ENCODE data around the gene IFITM10. TPM values are rescaled to one million over a fixed set of nuclear protein-coding genes. Genes with fewer than 3 reads are reported as not detected.
"Not testable (repeated sequence)": the region's sequence is repeated elsewhere in the genome, so short reads cannot be mapped to it uniquely, and the experiment has no call there.

Gene IFITM10
- total RNA-seq, 1 donor from 2014 or later = not detected

DNA sequence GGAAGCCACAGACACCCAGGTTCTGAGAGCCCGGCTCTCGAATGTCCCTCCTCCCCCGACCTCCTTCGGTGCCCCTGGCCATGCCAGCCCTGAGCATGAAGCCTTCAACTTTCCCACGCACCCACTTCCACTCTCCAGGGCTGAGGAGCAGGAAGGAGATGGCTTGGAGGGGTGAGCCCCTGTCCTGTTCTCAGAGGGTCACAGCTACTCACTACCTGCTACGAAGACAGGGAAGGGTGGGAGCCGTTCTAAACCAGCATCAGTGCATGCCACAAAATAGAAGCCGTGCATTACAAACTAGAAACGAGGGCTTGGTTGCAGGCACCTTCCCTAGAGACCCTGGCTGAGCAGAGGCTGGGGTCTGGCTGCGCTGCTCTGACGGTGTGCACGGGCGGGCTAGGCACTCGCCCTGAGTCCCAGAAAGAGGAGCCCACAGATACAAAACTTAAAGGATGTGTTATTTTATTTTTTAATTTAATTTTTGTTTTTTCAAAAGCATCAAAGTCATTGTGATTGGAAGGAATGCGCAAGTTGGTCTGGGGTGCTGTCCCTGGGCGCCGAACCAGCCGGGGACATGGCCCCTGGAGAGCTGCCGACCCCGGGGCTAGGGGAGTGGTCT, 57.6 kb downstream of the IFITM10 start:
- DNase-seq (ENCODE audit: low spot score) = no peak

DNA sequence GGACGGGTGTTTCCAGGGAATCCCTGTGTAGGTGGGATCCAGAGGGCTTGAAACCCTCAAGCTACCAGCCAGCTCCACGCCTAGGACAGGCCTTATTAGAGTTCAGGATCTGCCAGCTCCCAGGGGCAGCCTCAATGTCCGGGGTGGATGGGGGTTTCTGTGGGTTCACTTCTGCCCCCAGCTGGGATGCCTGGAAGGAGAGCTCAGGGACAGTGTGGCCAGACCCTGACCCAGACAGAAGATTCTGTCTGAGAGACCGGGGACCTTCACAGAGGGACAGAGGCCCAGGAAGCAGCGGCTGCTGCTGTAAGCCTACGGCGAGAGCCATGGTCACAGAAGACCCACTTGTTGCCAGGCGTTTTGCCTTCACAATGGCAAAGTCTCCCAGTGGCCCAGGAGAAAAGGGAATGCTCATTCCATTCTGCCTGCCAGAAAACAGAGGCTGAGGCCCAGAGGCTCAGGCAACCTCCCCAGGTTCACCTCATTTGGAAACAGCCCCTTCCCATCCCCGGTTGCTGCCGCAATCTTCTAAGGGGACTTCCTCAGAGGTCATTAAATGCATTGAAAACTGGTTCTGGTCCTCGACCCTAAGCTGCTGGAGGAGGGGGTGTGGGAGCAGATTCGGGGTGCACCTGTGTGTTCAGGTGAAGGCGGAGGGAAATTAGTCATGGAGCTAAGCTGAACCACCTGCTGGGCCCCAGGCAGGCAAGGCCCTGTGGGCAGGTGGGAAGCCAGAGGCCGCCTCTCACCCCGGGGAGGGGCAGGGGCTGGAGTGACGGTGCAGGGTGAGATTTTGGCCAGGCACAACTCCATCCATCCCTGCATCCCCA, 58.3 kb downstream of the IFITM10 start:
- DNase-seq (ENCODE audit: low spot score) = no peak

DNA sequence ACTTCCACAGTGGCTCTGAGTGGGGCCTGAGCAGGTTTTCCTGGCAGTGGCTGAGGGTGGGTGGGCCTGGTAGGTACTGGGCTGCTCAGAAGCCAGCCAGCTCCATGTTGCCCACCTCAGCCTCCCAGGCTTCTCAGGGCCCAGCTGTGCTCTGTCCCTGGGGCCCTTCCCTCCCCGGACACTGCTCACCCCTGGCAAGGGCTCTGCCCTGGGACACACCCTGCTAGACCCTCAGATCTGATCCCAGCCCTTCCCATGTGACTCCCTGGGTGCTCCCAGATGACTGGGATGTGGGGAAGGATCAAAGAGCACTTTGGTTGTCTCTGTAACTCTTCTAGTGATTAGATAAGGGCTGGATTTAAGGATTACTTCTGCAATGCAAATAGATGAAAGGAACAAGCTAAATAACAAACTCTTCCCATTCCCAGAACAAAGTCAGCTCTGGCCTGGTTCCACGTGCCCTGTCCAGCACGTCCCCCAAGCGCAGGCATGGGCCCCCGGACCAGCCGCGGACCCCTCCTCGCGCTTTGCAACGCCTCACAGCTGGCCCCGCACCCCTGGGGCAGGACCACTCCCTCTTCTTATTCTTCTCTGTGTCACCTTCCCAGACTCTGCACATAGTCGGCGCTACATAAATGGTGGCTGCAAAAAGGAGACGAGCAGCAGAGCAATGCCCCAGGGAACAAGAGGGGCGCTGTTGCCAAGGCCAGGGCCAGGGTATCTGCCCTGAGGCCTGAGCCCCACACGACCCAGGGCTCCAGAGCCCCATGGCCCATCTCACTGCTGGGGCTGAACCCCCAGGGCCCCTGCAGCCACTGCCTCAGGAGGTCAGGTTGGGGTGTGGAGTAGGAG, 59.1 kb downstream of the IFITM10 start:
- DNase-seq (ENCODE audit: low spot score) = peak; percentile 98

DNA sequence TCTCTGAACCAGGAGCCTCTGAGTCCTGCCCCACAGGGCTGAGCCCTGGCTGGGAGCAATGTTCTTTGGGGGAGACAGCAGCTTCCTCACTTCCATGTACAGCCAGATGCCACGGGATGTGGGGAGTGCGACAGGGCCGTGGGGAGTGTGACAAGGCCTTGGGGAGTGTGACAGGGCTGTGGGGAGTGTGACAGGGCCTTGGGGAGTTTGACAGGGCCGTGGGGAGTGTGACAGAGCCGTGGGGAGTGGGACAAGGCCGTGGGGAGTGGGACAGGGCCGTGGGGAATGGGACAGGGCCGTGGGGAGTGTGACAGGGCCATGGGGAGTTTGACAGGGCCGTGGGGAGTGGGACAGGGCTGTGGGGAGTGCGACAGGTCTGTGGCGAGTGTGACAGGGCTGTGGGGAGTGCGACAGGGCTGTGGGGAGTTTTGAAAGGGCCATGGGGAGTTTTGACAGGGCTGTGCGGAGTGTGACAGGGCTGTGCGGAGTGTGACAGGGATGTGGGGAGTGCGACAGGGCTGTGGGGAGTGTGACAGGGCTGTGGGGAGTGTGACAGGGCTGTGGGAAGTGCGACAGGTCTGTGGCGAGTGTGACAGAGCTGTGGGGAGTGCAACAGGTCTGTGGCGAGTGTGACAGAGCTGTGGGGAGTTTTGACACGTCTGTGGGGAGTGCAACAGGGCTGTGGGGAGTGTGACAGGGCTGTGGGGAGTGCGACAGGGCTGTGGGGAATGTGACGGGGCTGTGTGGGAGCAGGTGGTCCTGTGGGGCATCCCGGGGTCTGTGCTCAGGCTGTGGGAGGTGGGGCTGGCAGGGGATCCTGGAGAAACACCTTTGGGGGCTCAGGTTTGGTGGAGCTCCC, 60.0 kb downstream of the IFITM10 start:
- no peak for DNase-seq (ENCODE audit: low spot score)

DNA sequence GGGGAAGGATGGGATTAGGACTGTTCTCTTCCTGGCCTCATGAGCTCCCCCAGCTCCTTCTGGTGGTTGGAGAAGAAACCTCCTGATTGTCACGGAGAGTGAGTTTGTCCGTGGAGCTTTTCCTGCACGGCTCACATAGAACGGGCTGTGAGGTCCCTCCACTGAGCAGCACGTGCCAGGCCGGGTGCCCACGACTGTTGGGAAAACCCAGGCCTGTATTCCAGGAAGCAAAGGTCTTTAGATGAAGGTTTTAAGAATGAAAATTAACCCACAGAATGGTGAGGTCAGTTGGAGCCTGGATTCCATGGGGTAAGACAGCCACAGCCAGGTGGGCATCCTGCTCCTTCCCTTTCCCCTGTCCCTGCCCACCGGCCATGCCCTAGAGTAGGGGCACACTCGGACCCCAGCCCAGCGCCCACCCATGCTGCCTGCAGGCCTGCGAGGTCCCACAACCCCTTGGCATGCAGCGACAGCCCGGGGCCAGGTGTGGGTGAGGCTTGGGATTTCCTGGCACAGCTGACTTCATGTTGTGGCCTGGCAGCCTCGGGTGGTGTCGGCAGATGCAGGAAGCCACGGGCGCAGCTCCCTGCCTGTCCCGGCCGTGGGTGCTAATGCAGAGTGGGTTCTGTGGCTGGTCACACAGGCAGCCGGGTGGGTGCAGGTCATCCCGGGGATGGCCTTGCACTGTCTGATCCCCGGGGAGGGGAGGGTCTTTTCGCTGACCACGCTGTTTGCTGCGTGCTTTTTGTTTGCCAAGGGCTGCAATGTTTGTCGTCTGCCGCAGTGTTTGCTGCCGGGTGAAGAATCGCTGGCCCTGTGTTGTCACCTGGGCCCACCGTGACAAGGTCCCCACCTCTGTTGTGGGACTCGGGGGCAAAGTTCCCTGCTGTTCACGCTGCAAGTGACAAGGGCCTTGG, 60.9 kb downstream of the IFITM10 start:
- not testable (repeated sequence) for DNase-seq (ENCODE audit: low spot score)

DNA sequence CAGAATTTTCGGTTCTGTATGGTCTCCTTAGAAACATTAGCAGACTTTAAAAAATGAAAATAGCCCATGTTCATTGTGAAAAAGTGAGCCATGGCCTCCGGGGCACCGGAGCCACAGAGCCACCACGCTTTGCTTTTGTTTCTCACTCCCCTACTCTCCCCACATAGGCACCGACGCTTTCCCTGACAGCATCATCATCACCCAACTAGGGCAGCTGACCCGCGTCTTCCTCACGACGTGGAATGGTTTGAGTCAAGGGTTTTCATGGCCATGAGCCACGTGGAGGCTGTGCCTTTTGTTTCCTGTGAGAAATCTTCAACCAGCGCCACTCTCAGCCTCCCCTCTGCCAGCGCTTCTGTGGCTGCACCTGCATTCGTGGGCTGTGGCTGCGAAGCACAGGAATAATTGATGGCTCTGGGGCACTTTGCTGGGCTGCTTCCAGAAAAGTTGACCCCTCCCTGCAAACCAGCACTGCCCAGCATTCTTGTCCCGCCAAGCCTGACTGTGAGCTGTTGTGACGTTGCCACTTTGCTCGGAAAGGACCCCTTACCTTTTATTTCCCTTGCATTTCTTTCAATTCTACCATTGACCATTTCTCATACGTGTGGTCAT, 62.0 kb downstream of the IFITM10 start:
- not testable (repeated sequence) for DNase-seq (ENCODE audit: low spot score)

DNA sequence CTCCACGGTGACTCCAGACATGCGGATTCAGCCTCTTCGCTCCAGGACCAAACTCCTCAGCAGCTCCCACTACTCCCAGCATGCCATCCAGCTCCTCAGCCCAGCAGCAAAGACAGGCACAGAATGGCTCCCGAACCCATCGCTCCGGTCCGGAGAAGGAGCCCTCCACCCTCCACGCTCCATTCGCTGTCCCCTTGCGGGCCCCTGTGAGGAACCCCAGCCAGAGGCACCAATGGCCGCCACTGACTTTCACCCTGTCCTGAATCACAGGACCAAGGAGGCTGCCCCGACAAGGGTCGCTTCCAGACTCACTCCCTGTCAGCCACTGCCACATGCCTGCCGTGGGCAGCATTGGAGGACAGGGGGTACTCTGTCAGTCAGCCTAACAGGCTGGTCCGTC, 64.2 kb downstream of the IFITM10 start:
- DNase-seq (ENCODE audit: low spot score) = not testable (repeated sequence)

DNA sequence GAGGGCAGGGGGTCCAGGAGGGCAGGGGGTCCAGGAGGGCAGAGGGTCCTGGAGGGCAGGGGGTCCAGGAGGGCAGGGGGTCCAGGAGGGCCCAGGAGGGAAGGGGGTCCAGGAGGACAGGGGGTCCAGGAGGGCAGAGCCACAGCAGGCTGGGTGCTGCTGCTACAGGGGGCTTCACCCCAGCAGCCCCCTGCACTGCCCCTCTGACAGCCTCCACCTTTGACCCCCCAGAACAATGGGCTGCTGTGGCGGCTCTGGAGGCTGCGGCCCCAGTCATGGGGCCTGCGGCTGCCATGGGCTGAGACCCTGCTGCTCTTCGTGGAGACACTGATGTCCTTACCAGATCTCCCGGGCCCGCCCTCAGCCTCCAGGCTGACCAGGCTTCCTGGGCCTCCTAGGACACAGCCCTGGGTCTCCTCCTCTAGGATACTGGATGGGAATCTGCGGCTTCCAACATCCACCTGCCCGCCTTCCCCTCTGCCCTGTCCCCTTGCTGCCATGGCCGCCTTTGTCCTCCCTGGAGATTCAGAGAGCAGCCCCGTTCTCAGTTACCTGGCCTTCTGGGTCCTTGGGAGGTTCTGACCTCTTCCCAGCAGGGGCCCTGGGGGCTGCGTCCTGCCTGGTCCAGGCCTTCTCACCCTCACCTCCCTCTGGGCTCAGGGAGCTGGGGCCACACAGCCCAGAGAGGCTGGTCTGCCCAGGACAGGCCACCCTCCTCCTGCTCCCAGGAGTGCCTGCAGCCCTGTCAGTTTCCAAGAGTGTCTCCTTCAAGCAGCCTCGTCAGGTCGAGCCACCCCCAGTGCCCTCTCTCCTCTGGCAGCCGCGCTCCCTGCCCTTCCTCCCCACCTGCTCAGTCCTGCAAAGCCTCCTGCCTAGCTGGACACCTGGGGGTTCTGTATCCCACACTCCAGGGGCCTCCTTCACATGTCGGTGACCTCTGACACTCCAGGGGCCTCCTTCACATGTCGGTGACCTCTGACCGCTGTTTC, 65.2 kb downstream of the IFITM10 start:
- not testable (repeated sequence) for DNase-seq (ENCODE audit: low spot score)

DNA sequence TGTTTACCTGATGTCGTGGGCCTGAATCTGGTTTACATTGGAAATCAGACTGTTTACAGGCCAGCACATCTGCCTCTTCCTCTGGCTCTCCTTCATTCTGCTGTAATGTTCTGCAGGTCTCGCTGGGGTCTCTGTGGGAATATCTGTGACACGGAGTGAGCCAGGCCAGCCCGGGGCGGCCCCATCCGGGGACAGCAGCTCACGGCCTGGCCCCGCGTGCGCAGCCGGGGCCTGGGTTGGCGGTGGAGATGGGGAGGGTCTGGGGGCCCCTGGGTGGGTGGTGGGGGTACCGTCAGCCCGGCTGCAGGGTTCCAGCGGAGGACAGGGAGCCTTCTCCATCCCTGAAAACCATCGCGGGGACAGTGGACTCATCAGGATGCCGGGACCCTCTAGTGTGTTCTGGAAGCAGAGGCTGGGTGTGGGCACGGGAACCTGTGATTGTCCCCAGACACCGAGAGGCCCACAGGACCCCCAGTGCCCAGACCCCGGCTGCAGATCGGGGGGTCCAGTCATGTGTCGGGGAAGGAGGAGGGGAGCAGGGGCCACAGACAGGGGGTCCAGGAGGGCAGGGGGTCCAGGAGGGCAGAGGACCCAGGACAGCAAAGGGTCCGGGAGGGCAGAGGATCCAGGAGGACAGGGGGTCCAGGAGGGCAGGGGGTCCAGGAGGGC, 66.4 kb downstream of the IFITM10 start:
- DNase-seq (ENCODE audit: low spot score) = not testable (repeated sequence)

DNA sequence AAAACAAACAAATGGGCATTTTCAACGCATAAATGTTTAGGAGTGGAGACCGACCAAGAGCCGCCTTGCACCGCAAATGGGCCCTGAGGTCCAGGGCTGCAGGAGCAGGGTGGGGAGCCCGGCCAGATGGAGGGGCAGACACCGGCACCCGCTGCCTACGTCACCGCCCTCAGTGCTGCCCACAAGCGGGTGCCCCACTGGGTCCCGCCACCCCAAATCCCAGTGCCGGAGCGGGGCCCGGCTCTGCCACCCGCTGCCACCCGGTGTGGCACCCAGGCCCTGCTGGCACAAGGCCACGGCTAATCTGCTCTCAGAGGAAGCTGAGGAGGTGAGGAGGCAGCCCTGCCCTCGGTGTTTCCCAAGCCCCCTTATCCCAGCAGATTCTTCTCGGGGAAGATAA, 67.2 kb downstream of the IFITM10 start:
- not testable (repeated sequence) for DNase-seq (ENCODE audit: low spot score)

Other genes with a start within 250 kb of the IFITM10 start
- 2.4 TPM for gene DUSP8, start 178.3 kb downstream of the IFITM10 start, total RNA-seq (ENCODE audit: insufficient read depth, low replicate concordance)
- not detected for gene KRTAP5-1, start 165.3 kb downstream of the IFITM10 start, total RNA-seq (ENCODE audit: insufficient read depth, low replicate concordance)
- gene KRTAP5-2, start 152.3 kb downstream of the IFITM10 start, total RNA-seq (ENCODE audit: insufficient read depth, low replicate concordance) = not detected
- gene KRTAP5-3, start 142.1 kb downstream of the IFITM10 start, total RNA-seq (ENCODE audit: insufficient read depth, low replicate concordance) = not detected
- gene KRTAP5-4, start 128.5 kb downstream of the IFITM10 start, total RNA-seq (ENCODE audit: insufficient read depth, low replicate concordance) = not detected
- not detected for gene KRTAP5-5, start 120.8 kb downstream of the IFITM10 start, total RNA-seq (ENCODE audit: insufficient read depth, low replicate concordance)
- not detected for gene KRTAP5-6, start 53.4 kb downstream of the IFITM10 start, total RNA-seq (ENCODE audit: insufficient read depth, low replicate concordance)
- 64.8 TPM for gene CTSD, start 13.3 kb upstream of the IFITM10 start, total RNA-seq (ENCODE audit: insufficient read depth, low replicate concordance)
- gene SYT8, start 84.4 kb upstream of the IFITM10 start, total RNA-seq (ENCODE audit: insufficient read depth, low replicate concordance) = 11.1 TPM
- gene TNNI2, start 88.4 kb upstream of the IFITM10 start, total RNA-seq (ENCODE audit: insufficient read depth, low replicate concordance) = not detected
- 85.5 TPM for gene LSP1, start 102.5 kb upstream of the IFITM10 start, total RNA-seq (ENCODE audit: insufficient read depth, low replicate concordance)
- not detected for gene PRR33, start 141.3 kb upstream of the IFITM10 start, total RNA-seq (ENCODE audit: insufficient read depth, low replicate concordance)
- gene TNNT3, start 169.1 kb upstream of the IFITM10 start, total RNA-seq (ENCODE audit: insufficient read depth, low replicate concordance) = 89.1 TPM
- gene MRPL23, start 196.7 kb upstream of the IFITM10 start, total RNA-seq (ENCODE audit: insufficient read depth, low replicate concordance) = 28.6 TPM
- 30,713 TPM for gene H19, start 247.2 kb upstream of the IFITM10 start, total RNA-seq (ENCODE audit: insufficient read depth, low replicate concordance)

All from umbilical cord (tissue), 2 donors.